HG02943 (cell line): ENCODE data around the gene SPACA6.

Experiments used
- ATAC-seq: cut with Tn5 transposase; IDR thresholded peaks from one replicate; pipeline ENCODE4 v1.9.1; 2021; ENCODE audit warnings: mild to moderate bottlenecking, low read depth, moderate library complexity; ENCODE audit not compliant: unreplicated experiment

SPACA6 gene

DNA sequence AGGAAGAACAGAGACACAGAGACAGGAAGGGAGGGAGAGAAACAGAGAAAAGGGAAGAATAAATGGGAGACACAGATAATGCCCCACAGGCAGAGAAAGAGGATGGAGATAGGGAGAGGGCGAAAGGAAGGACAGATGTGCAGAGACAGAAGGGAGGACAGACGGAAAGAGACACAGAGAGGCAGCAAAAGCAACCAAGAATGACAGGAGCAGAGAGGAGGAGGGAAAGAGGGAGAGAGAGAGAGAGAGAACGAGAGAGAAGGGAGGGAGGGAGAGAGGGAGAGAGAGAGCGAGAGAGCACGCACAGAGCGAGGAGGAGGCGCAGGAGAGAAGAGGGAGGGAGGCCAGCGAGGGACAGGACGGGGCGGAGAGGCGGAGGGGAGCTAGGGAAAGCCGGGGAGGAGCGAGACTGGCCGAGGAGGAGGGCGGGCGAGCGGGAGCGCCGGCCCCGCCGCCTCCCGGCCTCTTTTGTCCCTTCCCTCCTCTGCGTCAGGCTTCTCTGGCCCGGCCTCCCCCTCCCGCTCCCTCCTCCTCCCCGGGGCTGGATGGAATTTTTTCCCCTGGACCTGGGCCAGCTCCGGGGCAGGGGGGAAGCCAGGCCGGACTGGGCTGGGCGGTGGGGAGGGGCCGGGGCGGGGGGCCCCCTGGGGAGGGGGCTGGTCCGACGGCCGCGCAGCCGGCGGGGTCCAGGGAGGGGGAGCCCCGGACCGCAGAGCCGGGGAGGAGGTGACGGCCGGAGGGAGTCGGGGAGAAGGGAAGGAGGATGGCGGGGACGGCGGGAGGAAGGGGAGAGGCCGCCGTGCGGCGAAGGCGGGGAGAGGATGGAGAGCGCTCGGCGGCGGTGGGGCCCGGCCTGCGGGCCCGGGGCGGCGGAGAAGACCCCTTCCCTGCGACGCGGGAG lies 4.2 kb upstream of the SPACA6 start:
- ATAC-seq, result no peak

DNA sequence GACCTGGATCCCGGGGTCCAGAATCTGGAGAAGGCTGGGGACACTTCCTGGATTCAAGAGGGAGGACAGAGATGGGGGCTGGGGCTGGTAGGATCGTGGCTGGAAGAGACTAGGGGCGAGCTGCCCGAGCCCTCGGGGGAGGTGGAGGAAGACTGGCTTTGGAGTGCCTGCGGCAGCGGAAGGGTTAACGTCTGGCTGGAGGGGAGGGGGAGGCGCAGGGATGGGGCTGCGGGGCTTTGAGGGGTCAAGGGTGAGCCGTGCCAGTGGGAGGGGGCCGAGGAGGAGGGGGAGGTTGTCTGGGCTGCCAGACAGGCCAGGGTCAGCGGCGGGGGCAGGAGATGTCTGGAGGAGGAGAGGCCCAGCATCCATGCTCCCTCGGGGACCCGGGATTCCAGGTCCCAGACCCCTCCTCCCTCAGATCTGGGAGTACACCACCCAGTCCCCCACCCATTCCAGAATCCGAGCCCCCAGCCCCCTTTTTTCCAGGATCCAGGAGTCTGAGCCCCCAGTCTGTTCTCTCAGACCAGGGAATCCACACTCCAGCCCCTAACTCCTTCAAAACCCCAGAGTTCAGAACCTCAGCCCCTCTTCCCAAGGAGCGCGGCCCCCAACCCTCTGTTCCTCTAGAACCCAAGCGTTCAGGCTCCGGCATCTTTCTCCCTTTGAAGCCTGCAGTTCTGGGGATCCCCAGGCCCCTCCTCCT lies 3.2 kb upstream of the SPACA6 start:
- no peak for ATAC-seq

DNA sequence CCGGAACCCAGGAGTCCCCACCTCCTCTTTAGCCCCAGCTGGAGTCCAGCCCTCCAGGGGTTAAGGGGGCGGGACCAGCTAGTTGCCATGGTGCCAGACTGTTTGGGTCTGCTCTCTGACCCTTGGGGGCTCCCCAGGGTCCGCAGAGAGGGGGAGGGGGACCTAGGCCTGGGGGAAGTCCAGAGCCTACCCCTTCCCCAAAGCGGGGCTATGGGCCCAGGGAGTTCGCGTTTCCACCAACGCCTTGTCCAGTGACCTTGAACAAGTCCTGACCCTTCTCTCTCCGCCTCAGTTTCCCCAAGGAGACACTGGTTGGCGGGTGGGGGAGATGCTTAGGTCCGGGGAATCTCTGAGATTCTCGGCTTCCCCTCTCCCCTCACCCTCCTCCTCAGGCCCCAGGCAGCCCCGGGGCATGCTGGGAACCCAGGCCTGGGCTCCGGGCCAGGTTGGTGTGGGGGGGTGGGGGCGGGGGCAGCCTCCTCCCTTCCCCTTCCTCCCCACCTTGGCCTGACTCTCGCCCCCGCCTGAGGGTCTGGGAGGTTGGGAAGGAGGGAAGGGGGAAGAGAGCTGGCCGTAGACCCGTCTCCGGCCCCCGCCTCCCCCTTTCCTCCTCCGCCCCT lies 2.6 kb upstream of the SPACA6 start:
- no peak for ATAC-seq

DNA sequence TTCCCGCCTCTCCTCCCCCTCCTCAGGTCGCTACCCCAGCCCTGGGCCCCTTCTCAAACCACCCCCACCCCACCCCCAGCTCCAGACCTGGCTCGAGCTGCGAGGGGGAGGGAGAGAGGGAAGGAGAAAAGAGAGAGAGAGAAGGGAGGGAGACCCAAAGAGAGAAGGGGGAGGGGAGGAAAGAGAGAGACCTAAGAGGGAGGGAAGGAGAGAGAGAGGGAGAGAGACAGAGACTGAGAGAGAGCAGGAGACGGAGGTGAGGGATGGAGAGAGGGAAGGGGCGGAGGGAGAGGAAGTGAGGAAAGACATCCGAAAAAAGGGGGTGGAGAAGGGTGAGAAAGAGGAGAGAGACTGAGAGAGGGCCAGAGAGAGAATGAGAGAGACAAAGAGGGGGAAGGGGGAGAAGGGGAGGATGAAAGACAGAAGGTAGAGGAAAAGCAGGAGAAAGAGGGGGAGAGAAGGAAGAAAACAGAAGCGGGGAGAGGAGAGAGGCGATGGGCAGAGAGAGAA lies 2.0 kb upstream of the SPACA6 start:
- ATAC-seq, result no peak

DNA sequence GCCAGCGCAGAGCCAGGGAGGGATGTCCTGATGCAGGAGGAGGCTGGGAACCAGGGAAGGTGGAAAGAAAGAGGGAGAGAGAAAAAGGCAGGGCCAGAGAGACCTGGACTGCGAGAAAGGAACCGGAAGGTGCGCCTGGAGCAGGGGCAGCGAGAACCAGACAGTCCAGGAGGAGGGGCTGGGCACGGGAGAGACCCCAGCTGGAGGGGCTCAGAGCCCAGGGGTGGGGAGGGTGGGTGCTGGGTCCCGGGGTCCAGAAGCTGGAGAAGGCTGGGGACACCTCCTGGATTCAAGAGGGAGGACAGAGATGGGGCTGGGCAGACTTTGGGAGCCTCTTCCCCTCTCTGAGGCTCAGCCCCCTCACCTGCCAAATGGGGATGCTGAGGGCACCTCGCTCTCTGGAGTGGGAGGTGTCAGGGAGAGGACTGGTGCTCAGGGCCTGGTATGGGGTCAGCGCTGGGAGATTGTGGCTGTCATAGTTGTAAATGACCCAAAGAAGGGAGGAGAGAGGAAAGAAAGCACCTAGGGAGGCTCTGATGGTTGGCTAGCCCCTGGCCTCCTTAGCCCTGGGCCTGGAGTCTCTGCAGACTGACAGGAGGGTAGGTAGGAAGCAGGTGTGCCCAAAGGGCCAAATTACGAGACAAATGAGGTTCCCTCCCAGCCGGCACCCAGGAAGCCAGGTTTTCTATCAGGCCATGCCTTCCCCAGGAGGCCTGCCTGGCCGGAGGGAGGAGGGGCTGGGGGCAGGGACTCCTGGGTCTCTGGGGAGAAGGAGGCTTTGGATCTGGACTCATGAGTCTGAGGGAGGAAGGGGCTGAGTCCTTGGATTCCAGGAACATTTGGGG lies 1.3 kb upstream of the SPACA6 start:
- ATAC-seq, result no peak

DNA sequence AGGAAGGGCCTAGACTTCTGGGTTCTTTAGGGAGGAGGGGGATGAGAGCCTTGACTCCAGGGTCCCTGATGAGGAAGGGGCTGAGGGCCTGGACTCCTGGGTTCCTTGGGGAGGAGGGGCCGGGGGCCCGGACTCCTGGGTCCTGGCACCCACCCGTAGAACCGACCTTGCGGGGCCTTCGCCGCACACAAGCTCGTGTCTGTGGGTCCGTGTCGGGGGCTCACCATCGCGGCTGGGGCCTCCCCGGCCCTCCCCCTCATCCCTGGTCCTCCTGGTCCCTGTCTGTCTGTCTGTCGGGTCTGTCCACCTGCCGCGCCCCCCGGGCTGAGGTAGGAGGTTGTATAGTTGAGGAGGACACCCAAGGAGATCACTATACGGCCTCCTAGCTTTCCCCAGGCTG lies 662 bp upstream of the SPACA6 start:
- ATAC-seq, result no peak

DNA sequence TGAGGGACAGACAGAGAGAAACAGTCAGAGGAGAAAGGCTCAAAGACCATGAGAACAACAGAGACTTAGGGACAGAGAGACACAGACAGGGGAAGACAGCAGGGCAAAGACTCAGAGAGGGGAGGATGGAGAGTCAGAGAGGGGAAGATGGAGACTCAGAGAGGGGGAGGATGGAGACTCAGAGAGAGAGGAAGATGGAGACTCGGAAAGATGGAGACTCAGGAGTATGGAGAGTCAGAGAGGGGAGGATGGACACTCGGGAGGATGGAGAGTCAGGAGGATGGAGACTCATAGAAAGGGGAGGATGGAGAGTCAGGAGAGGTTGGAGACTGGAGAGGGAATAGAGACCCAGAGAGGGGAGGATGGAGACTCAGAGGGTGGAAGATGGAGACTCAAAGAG lies 689 bp downstream of the SPACA6 start:
- ATAC-seq, result no peak

DNA sequence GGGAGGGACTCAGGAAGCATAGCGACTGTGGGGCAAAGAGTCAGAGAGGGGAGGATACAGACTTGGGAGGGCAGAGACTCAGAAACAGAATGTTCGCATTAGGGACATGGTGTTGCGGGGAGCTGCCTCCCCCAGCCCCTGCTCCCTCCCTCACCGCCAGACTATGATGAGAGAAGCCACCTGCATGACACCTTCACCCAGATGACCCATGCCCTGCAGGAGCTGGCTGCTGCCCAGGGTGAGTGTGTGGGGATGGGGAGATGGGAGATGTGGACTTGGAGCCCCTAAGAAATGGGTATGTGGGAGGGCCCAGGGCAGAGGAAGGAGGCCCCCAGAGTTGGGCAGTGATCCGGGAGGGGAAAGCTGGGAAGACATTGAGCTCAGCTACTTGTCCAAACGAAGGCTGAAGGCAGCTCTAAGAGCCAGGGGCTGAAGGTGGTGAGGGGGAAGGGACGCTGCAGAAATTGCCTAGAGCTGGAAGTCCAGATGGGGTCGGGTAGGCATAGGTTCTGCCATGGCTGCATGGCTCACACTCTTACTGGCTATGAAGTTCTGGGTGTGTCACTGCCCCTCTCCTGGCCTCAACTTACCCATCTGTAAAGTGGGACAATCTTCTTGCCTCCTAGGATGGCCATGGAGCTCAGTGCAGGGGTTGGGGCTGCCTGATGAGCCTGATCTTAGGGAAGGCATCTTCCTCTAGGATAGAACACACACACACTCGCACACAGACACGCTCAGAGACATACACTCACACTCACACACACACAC lies 1.4 kb downstream of the SPACA6 start:
- no peak for ATAC-seq

DNA sequence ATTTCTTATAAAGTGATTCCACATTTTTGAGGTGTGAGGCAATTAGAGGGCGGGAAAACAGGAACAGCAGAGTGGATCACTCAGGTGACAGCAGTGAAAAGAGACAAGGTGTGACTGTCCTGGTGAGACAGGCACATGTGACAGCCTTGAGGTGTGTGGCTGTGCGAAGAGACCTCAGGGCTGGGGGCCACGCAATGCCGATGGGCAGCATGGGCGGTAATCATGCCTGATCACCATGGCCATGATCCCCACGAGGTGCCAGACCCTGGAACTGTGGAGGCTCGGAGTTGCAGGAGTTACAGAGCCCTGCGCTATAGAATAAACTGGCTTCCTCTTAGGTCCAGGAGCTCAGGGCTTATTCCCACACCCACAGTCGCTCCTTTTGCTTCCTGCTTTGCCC lies 2.0 kb downstream of the SPACA6 start:
- ATAC-seq, result no peak

DNA sequence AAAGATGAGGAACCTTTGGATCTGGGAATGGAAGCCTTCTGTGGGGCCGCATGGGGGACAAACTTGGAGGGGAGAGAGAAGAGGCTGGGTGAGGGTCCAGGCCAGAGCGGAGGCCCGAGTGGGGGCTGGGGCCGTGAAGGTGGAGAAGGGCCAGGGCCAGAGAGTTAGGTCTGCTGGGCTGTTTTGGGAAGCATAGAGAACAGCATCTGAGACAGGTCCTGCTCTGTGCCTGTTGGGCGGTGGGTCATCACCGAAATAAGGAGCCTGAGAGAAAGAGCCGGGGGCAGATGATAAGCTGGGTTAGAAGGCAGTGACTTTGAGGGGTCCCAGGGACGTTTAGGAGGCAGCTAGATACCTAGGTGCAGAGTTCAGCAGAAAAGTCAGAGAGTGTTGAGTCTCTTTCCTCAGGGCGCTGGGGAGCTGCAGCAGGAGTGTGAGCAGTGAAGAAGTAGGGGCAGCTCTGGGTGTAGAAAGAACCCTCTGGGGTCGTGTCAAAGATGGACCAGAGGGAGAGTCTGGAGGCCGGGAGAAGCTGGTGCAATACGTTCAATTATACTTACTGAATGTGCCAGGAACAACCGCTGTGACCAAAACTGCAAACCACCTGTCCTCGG lies 2.7 kb downstream of the SPACA6 start:
- no peak for ATAC-seq

DNA sequence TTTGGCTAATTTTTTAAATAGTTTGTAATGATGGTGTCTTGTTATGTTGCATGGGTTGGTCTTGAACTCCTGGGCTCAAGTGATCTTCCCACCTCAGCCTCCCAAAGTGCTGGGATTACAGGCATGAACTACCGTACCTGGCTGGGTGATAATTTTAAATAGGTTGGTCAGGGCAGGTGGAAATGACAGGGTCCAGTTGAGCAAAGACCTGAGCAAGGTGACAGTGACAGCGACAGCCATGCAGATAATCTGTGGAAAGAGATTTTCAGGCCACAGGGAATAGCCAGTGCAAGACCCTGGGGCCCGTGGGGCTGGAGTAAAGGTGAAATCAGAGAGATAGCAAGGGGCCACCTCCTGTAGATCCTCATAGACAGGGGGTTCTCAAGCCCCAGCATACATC lies 3.5 kb downstream of the SPACA6 start:
- no peak for ATAC-seq

DNA sequence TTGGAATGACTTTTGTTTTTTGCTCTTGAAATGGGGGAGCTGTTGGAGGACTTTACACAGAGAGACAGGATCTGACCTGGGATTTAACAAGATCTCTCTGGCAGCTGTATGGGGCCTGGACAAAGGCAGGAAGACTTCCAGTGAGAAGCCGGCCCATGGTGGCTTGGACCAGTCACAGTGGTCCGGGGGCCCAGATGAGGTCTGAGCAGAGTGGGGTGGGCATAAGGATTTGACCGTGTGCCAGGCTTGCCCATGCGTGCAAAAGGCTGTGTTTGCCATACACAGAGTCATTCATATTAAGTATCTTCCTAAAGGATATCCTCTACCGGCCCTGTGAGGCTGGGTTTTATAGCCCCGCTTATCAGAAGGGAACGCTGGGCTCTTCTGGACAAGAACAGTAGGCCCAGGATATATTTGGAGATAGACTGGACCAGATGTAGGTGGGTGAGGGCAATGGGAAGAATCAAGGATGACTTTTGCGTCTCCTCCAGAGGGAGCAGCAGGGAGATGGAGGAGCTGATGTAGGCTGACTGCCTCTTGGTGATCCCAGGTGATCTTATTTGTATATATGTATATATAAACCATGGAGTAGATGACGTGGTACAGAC lies 4.1 kb downstream of the SPACA6 start:
- no peak for ATAC-seq

DNA sequence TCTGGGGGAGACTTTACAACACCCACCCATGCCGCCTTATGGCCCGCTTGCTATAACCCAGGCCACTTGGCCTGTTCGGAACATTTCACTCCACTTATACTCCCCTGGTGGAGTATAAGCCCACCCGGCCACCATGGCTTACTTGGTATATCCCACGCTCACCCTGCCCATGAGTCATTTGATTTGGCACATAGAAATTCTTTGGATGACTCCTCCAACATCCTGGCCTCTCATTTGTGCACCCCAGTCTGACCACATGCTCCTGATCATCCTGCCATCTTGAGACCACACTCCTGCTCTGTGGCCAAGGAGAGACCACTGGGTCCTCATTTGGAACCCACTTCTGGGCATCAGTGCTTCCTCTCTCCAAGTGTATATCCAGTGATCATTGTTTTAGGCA lies 5.2 kb downstream of the SPACA6 start:
- ATAC-seq, result no peak

DNA sequence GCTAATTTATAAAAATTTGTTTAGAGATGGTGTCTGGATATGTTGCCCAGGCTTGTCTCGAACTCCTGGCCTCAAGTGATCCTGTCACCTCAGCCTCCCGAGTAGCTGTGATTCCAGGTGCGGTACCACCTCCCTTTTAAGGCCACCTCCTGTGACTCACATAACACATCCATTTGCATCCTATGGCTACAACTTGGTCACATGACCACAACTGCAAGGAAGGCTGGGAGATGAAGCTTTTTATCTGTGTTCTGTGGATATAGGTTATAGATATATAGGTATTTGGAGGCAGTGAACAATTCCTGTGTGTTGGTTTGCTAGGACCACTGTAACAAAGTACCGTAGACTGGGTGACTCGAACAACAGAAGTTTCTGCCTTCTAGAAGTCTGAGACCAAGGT lies 6.0 kb downstream of the SPACA6 start:
- no peak for ATAC-seq

DNA sequence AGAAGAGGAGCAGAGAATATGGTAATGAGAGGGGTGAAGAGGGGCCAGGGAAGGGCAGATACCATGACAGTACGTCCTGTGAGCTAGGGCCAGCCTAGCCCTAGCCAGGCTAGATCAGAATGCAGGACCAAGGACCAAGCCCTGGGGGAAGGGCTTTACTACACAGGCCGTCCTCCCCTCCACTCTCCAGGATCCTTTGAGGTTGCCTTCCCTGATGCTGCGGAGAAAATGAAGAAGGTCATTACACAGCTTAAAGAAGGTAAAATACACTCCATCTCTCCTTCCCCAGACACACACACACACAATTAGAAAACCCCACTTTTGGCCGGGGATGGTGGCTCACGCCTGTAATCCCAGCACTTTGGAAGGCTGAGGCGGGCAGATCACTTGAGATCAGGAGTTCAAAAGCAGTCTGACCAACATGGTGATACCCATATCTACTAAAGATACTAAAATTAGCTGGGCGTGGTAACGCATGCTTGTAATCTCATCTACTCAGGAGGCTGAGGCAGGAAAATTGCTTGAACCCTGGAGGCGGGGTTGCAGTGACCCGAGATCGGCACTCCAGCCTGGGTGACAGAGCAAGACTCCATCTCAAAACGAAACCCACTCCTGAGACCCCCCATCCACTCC lies 8.5 kb downstream of the SPACA6 start:
- ATAC-seq, result no peak

DNA sequence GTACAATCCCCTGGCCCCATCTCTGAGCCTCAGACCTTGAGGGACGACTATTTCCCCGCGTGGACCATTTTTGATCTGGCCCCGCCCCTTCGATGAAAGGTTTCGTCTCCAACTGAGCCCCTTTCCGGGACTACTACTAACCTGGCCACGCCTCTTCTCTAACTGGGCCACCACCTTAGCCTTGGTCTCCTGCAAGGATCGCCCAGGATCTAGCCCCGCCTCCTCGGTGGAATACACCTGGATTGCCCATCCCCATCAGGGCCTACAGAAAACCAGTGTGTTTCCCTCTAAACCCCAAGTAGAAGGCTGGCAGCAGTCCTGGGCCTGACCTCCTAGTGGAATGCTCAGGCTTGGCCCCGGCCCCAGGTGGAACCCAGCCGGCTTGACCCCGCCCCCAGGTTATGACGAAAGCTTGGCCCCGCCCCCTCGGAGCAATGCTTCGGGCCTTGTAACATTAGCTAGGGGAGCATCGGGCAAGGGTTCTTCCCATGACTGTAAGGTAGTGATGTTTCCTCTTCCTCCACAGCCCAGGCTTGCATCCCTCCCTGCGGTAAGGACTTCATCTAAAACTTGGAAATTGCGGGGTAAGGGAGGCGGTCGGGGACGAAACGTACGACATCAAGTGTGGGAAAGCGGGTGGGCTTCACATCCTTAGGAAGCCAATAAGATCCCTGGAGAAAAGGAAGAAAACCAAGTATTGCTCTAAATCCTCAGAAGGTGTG lies 9.1 kb downstream of the SPACA6 start:
- no peak for ATAC-seq

DNA sequence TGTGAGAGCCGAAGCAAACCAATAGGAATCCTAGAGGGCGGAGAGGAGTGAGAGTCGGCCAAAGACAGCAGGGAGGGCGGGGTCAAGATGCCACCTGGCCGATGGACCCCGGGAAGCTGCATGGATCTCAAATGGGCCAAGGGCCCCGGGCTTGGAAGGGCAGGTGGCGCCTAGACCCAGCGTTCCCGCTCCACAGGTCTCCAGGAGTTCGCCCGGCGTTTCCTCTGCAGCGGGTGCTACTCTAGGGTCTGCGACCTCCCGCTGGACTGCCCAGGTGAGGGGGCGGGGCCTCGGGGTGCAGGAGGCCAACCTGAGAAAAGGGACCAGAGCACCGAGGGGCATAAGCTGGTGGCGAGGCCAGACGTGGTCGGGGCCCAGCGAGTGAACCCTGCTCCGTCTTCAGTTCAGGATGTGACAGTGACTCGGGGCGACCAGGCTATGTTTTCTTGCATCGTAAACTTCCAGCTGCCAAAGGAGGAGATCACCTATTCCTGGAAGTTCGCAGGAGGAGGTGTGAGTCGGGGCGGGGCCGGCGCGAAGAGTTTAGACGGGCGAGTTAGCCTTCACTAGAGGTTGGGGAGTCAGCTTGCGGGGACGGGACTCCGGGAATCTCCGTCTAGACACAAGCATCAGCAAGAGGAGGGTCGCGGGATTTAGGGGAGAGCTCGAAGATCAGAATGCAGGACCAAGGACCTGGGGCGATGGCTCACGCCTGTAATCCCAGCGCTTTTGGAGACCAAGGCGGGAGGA lies 9.9 kb downstream of the SPACA6 start:
- ATAC-seq, result no peak
